Suprapubic skin (tissue), 4 donors: Measurements from ENCODE around the gene GPA33.

Experiments used
- CTCF ChIP-seq, 2 donors: fragments of 200-600 bp in 1 of 2; fragments of 450-650 bp in 1 of 2; sonication (generic) in 1 of 2; IDR thresholded peaks; one replicate each; pipeline ENCODE4 v1.5.1; 2016 to 2019; ENCODE audit warnings: antibody characterized with exemption in 2 of 2, mild to moderate bottlenecking in 1 of 2, moderate library complexity in 1 of 2
- EP300 ChIP-seq: sonication (generic); formaldehyde crosslinking; IDR thresholded peaks from one replicate; pipeline ENCODE4 v1.6.1; 2017; ENCODE audit warnings: antibody characterized with exemption
- POLR2A ChIP-seq, 2 donors: fragments of 450-650 bp; IDR thresholded peaks; one replicate each; pipeline ENCODE4 v1.6.1; 2017; ENCODE audit warnings: antibody characterized with exemption in 2 of 2, mild to moderate bottlenecking in 2 of 2, moderate library complexity in 2 of 2
- POLR2AphosphoS5 ChIP-seq, 3 donors: sonication (generic); formaldehyde crosslinking; IDR thresholded peaks; one replicate each; pipeline ENCODE4 v1.6.1; 2017; ENCODE audit warnings: antibody characterized with exemption in 3 of 3

GRCh38 chr1:167061073-167061464 is 29.1 kb downstream of the GPA33 start:
- TF ChIP-seq CTCF (IDR thresholded peaks at IDR 0.05) = no peak
- TF ChIP-seq EP300 = no peak
- no peak for TF ChIP-seq POLR2A (IDR thresholded peaks at IDR 0.05)
- TF ChIP-seq POLR2AphosphoS5 (IDR thresholded peaks at IDR 0.05) = no peak
